Keratinocyte (primary cell): Measurements from ENCODE around the gene KARS1. TPM values are rescaled to one million over a fixed set of nuclear protein-coding genes. Genes with fewer than 3 reads are reported as not detected.

Source experiments
- DNase-seq: peaks from one replicate; pipeline ENCODE4 v3.0.0-alpha.2; 2011; ENCODE audit warnings: low read depth, missing footprints, low spot score
- FAIRE-seq: peaks from 2 replicates; lab custom pipeline; 2011; peaks lifted over from hg19 to GRCh38; lab: Jason Lieb, UNC
- H2AFZ ChIP-seq: 2 replicates; pipeline ENCODE4 v1.6.0; 2012; ENCODE audit warnings: low read length, control low read depth, inconsistent platforms; ENCODE audit not compliant: control insufficient read depth
- H3K27ac ChIP-seq: 2 replicates; pipeline ENCODE4 v1.5.1; 2011; ENCODE audit warnings: low read length; ENCODE audit not compliant: control insufficient read depth, insufficient read depth
- H3K27me3 ChIP-seq: 3 replicates; pipeline ENCODE4 v1.6.0; 2011; ENCODE audit warnings: low read length; ENCODE audit not compliant: control insufficient read depth, insufficient read depth; ENCODE audit errors: extremely low read depth
- H3K36me3 ChIP-seq, 2 experiments: 2 replicates in 1 of 2; 3 replicates in 1 of 2; pipeline ENCODE4 v1.5.1; 2011; ENCODE audit warnings: low read length in 2 of 2, mild to moderate bottlenecking in 1 of 2; ENCODE audit not compliant: control insufficient read depth in 2 of 2, insufficient read depth in 2 of 2; ENCODE audit errors: extremely low read depth in 1 of 2
- H3K4me1 ChIP-seq: 3 replicates; pipeline ENCODE4 v1.5.1; 2011; ENCODE audit warnings: low read length; ENCODE audit not compliant: control insufficient read depth, insufficient read depth; ENCODE audit errors: extremely low read depth
- H3K4me2 ChIP-seq: 3 replicates; pipeline ENCODE4 v1.6.0; 2011; ENCODE audit warnings: low read depth, low read length; ENCODE audit not compliant: control insufficient read depth, insufficient read depth; ENCODE audit errors: extremely low read depth
- H3K4me3 ChIP-seq, 3 experiments: fragments of 200-600 bp in 1 of 3; sonication (generic) in 1 of 3; 2 replicates in 2 of 3; 3 replicates in 1 of 3; pipeline ENCODE4 v1.5.1; 2011 to 2016; ENCODE audit warnings: low read length in 3 of 3, mild to moderate bottlenecking in 3 of 3, control low read depth in 2 of 3, inconsistent platforms in 1 of 3, low read depth in 1 of 3, mixed read lengths in 1 of 3, mixed run types in 1 of 3, moderate library complexity in 1 of 3; ENCODE audit not compliant: control insufficient read depth in 2 of 3, insufficient read depth in 2 of 3; ENCODE audit errors: extremely low read depth in 1 of 3
- H3K79me2 ChIP-seq: 2 replicates; pipeline ENCODE4 v1.6.0; 2012; ENCODE audit warnings: low read length; ENCODE audit not compliant: control insufficient read depth, insufficient read depth
- H3K9ac ChIP-seq: 3 replicates; pipeline ENCODE4 v1.6.0; 2011; ENCODE audit warnings: low read length; ENCODE audit not compliant: control insufficient read depth, insufficient read depth; ENCODE audit errors: extremely low read depth
- H3K9me1 ChIP-seq: 3 replicates; pipeline ENCODE4 v1.6.0; 2011; ENCODE audit warnings: low read length; ENCODE audit not compliant: control insufficient read depth, insufficient read depth; ENCODE audit errors: extremely low read depth
- H3K9me3 ChIP-seq: 2 replicates; pipeline ENCODE4 v1.5.1; 2012; ENCODE audit warnings: low read depth, low read length; ENCODE audit not compliant: control insufficient read depth
- H4K20me1 ChIP-seq: 3 replicates; pipeline ENCODE4 v1.6.0; 2011; ENCODE audit warnings: low read length; ENCODE audit not compliant: control insufficient read depth, insufficient read depth; ENCODE audit errors: extremely low read depth
- EZH2 ChIP-seq: IDR thresholded peaks from one replicate; pipeline ENCODE4 v1.6.1; 2012; ENCODE audit warnings: inconsistent platforms, mild to moderate bottlenecking, low read length, moderate library complexity
- dilution Hi-C: fragments of 300-500 bp; cut with MboI; formaldehyde crosslinking; loops from one replicate; pipeline ENCODE4 v1.7.0; 2020; ENCODE audit warnings: low sequenced_read_pairs; ENCODE audit not compliant: extremely low pct_ligation_motif_present
- polyA plus RNA-seq, 5 experiments: library from polyadenylated mRNA; depleted of rRNA in 3 of 5; stranded (reverse) in 3 of 5; stranded (forward) in 1 of 5; unstranded in 1 of 5; fragments of >200 nt; gene quantifications; 1 replicate in 1 of 5; 2 replicates in 3 of 5; 3 replicates in 1 of 5; pipeline versions ENCODE4 v1.2.1 to v1.2.3, GENCODE V29; 2011 to 2012; ENCODE audit warnings: missing spikeins in 2 of 5, low read depth in 1 of 5, low replicate concordance in 1 of 5
- TF ChIP-seq, protein P1 (sequence below), 3 experiments: IDR thresholded peaks in 1 of 3; conservative IDR thresholded peaks in 1 of 3; optimal IDR thresholded peaks in 1 of 3; 2 replicates in 2 of 3; 3 replicates in 1 of 3; pipeline versions ENCODE3 to v1.5.1; 2011; ENCODE audit warnings: low read length in 3 of 3, mild to moderate bottlenecking in 3 of 3, moderate library complexity in 2 of 3, control low read depth in 1 of 3, inconsistent platforms in 1 of 3; ENCODE audit not compliant: insufficient read depth in 2 of 3; ENCODE audit errors: extremely low read depth in 1 of 3

KARS1 gene
- polyA plus RNA-seq, 1 donor (not counting 4 experiments of a cell fraction or from before 2014, with no cell fraction given), result 206 TPM

DNA sequence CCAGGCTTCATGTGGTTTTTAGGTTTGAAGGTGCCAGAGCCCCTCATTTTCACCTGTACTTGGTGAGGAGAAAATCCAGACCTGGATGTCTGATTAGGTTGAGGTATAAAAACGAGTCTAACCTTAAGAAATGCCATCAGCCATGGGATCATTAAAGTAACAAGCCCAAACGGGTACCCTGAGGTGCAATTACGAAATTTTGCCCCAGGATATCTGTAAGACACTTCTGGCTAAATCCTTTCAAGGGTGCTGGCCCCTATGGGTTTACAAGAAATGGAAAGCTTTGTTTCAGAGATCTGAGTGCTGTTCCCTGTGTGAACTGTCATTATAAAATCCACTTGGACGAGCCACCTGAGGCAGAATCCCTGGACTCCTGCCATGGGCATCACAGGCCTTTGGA is 44.2 kb downstream of the KARS1 start:
- Histone ChIP-seq H4K20me1 (no peaks in the 10 kb centered on the region), H2AFZ (no peak overlapping the region), H3K79me2 (no peaks in the 10 kb centered on the region), H3K4me1 (no peaks in the 10 kb centered on the region), H3K9ac (no peak overlapping the region), H3K4me3 (no peak overlapping the region), H3K27ac (no peak overlapping the region), H3K4me2 (no peak overlapping the region), H3K9me3 (peaks cover 2% of the 10 kb centered on the region), H3K27me3 (no peaks in the 10 kb centered on the region), H3K9me1 (no peaks in the 10 kb centered on the region), H3K36me3 (peaks cover 10 to 37% of the 10 kb centered on the region in 2 experiments)
- FAIRE-seq (no peak), DNase-seq (no peak)
- dilution Hi-C loops, result no loop called here
- TF ChIP-seq, protein P1, sequence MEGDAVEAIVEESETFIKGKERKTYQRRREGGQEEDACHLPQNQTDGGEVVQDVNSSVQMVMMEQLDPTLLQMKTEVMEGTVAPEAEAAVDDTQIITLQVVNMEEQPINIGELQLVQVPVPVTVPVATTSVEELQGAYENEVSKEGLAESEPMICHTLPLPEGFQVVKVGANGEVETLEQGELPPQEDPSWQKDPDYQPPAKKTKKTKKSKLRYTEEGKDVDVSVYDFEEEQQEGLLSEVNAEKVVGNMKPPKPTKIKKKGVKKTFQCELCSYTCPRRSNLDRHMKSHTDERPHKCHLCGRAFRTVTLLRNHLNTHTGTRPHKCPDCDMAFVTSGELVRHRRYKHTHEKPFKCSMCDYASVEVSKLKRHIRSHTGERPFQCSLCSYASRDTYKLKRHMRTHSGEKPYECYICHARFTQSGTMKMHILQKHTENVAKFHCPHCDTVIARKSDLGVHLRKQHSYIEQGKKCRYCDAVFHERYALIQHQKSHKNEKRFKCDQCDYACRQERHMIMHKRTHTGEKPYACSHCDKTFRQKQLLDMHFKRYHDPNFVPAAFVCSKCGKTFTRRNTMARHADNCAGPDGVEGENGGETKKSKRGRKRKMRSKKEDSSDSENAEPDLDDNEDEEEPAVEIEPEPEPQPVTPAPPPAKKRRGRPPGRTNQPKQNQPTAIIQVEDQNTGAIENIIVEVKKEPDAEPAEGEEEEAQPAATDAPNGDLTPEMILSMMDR (optimal IDR thresholded peaks at IDR 0.05 in 1 of 3, IDR thresholded peaks at IDR 0.05 in 1 of 3, conservative IDR thresholded peaks at IDR 0.05 in 1 of 3; ENCODE audit: extremely low read depth in 1 of 3, insufficient read depth in 2 of 3, low read length in 3 of 3), result no peak
- TF ChIP-seq EZH2, result no peak

DNA sequence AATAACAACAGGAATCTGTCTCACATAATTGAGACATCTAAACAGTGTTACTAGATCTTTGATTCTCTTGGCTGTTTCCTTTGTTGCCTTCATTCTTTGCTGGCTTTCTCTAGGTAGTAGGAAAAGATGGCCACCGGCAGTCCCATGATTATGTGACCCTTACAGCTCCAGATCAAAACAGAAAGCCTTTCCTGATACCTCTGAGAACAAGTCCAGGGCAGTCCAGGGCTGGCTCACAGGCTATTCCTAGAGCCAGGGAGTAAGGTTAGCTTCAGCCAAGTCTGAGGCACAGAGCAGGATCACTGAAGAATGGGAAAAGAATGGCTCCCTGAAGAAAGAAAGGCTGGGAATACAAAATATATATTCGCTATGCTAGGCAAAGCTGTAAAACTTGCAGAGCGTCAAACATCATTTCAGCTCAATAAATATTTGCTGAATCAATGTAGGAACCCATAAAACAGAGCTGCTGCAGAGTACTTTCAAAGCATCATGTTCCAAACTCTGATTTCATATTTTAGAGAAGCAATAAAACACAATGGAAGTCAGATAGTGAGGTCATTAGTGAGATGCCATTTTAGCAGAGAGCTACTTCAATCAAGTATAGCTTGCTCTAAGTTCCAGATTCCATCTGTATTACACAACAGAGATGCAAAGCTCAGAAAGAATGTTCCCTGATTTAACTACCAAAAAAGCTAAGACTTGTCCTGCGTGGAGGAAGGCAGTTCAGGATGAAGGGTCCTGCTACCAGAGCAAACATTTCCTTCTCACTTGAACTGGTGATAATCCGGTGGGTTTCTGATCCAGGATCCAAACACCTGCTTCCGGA is 47.8 kb downstream of the KARS1 start:
- dilution Hi-C loops, result no loop called here
- no peaks in the 10 kb centered on the region for H3K79me2 ChIP-seq
- TF ChIP-seq, protein P1 (optimal IDR thresholded peaks at IDR 0.05 in 1 of 3, IDR thresholded peaks at IDR 0.05 in 1 of 3, conservative IDR thresholded peaks at IDR 0.05 in 1 of 3; ENCODE audit: extremely low read depth in 1 of 3, insufficient read depth in 2 of 3, low read length in 3 of 3), result no peak
- no peak for TF ChIP-seq EZH2
- no peak for DNase-seq
- no peaks in the 10 kb centered on the region for H4K20me1 ChIP-seq
- H3K9ac ChIP-seq, result no peak overlapping the region
- H3K27me3 ChIP-seq, result no peaks in the 10 kb centered on the region
- no peak overlapping the region for H3K4me2 ChIP-seq
- H3K4me1 ChIP-seq, result no peaks in the 10 kb centered on the region
- H3K4me3 ChIP-seq, result no peak overlapping the region
- no peak for FAIRE-seq
- peaks cover 2% of the 10 kb centered on the region for H3K9me3 ChIP-seq
- peaks cover 8 to 31% of the 10 kb centered on the region in 2 experiments for H3K36me3 ChIP-seq
- no peak overlapping the region for H3K27ac ChIP-seq
- H3K9me1 ChIP-seq, result no peaks in the 10 kb centered on the region
- H2AFZ ChIP-seq, result no peak overlapping the region
